ENCODE results near the gene POLR1A.

The POLR1A gene

DNA sequence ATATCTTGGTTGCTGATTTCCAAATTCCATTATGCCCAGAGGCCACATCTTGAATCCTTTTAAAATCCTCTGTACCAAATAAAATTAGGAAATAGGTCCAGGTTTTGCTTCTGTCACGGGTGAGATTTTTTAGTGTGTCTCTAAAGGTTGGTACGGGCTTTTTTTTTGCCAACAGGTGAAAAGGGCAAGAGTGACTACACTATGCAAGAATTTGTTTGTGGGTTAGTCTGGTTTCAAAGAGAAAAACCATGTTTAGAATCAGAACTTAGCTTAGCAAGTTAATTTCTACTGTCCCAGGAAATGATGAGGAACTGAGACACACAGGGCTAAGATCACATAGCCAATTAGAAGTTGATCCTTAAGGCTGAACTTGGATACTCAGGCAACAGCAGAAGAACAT is 41.7 kb downstream of the POLR1A start:
- DNase-seq, result no peak

DNA sequence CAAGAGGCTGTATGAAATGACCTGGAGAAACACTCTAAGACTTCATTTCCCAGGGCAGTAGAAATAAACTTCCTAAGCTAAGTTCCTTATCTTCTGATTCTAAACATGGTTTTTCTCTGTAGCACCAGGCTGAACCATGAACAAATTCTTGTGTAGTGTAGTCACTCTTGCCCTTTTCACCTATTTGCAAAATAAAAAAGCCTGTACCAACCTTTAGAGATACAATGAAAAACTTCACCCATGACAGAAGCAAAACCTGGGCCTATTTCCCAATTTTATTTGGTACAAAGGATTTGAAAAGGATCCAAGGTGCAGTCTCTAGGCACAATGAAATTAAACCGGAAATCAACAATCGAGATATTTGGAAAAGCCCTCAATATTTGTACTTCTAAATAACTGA is 43.6 kb downstream of the POLR1A start:
- DNase-seq, result no peak

DNA sequence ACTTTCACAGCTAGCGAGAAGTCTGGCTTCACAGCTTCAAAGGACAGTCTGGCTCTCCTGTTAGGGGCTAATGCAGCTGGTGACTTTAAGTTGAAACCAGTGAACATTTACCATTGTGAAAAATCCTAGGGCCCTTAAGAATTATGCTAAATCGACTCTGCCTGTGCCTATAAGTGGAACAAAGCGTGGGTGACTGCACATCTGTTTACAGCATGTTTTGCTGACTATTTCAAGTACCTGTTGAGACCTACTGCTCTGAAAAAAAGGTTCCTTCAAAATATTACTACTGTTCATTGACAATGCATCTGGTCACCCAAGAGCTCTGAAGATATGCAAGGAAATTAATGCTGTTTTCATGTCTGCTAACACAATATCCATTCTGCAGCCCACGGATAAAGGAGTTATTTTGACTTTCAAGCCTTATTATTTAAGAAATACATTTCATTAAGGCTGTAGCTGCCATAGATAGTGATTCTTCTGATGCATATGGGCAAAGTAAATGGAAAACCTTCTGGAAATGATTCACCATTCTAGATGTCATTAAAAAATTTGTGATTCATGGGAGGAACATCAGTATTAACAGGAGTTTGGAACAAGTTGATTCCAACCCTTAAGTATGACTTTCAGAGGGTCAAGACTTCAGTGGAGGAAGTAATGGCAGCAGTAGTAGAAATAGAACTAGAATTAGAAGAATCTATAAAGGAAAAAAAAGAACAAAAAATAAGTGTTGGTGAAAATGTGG is 48.9 kb downstream of the POLR1A start:
- DNase-seq, result no peak

- DNase-seq, result no peak
Observed at GRCh38 chr2:86055314-86055713, 50.4 kb downstream of the POLR1A start.

GRCh38 chr2:86054535-86055082 is 51.1 kb downstream of the POLR1A start:
- DNase-seq, result no peak

DNA sequence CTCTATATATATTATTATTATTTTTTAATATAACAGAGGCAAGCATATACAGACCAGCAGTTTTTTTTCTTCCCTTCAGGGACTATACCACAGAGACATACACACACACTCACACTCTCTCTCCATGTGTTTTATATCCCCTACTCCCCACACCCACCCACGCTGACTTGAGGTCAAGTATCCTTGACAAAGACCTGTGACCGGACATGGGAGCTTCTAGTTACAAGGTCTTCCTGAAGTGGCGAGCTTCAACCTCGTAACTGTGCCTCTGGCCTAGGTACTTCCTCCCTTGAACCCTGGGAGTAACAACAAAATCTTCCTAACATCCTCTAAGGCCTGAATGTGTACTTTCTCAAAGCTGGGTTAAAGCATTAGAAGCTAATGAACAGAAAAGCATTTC is 52.5 kb downstream of the POLR1A start:
- no peak for DNase-seq

- no peak for DNase-seq
Observed at GRCh38 chr2:86052676-86053075, 53.0 kb downstream of the POLR1A start.

GRCh38 chr2:86052265-86052664 is 53.4 kb downstream of the POLR1A start:
- DNase-seq, result no peak

- DNase-seq, result no peak
Observed at GRCh38 chr2:86050301-86050700, 55.4 kb downstream of the POLR1A start.

GRCh38 chr2:86049529-86049928 is 56.2 kb downstream of the POLR1A start:
- no peak for DNase-seq

- no peak for DNase-seq
Observed at GRCh38 chr2:86048888-86049287, 56.8 kb downstream of the POLR1A start.

GRCh38 chr2:86048383-86048701 is 57.3 kb downstream of the POLR1A start:
- DNase-seq, result no peak

- DNase-seq, result no peak
Observed at GRCh38 chr2:86047575-86048382, 57.9 kb downstream of the POLR1A start.

- no peak for DNase-seq
Observed at GRCh38 chr2:86045541-86045940, 60.1 kb downstream of the POLR1A start.

GRCh38 chr2:86044614-86045013 is 61.1 kb downstream of the POLR1A start:
- no peak for DNase-seq

- DNase-seq, result no peak
Observed at GRCh38 chr2:86044045-86044444, 61.6 kb downstream of the POLR1A start.

GRCh38 chr2:86042256-86043168 is 63.2 kb downstream of the POLR1A start:
- DNase-seq, result no peak

- no peak for DNase-seq
Observed at GRCh38 chr2:86039963-86040655, 65.6 kb downstream of the POLR1A start.

- DNase-seq, result no peak
Observed at GRCh38 chr2:86039178-86039962, 66.3 kb downstream of the POLR1A start.

GRCh38 chr2:86038291-86039081 is 67.2 kb downstream of the POLR1A start:
- DNase-seq, result no peak

All from right kidney (tissue), 1 donor.